Measurements from ENCODE around the gene CHCHD6. TPM values are rescaled to one million over a fixed set of nuclear protein-coding genes. Genes with fewer than 3 reads are reported as not detected.

CHCHD6 gene
- total RNA-seq, 4 donors from 2014 or later, result 13.4 to 22.0 (median 16.1) TPM

DNA sequence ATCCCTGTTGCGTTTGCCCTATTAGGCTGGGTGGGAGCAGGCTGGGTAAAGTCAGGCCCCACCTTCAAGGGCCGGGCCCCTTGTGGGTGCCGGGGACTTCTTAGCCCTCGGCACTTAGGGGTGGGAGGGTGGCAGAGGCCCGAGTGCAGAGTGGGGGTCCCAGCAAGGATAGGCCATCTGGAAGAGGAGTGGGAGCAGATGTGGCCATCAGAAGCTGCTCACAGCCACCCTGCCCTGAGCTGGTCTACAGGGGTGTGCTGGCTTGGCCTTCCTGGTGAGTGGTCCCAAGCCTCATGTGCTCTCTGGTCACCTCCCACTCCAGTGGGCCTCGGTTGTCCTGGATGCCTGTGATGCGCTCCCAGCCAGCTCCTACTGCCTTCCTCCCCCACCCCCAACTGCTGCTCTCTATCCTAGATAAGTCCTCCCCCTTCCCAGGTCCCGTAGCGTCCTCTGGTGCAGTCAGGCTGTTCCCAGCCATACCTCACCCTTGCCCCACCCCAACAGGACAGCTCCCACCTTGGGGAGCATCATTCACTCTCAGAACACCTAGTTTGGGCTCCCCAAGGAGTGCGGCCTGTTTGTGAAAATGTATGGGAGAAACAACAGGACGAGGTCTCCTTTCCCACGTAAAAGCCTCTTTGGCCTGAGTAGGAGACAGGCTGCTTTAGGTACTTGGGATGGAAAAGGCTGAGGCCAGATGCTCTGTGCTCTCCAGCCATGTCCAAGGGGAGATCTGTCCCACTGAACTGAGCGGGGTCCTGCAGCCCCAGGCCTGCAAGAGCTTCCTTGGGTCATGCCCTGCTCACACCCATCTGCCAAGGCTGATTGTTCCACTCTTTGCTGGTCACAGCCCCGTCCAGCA lies 254.0 kb downstream of the CHCHD6 start:
- peak overlapping the region; percentile 44 for H3K27ac ChIP-seq
- DNase-seq (ENCODE audit: low spot score in 2 of 2), result peak in 1 of 2 donors; percentile 54
- H3K27me3 ChIP-seq, result no peaks in the 10 kb centered on the region
- H3K36me3 ChIP-seq, result no peaks in the 10 kb centered on the region
- no peak for TF ChIP-seq EP300 (IDR thresholded peaks at IDR 0.05)
- no peak for TF ChIP-seq CTCF (IDR thresholded peaks at IDR 0.05)
- no peak for TF ChIP-seq POLR2A (IDR thresholded peaks at IDR 0.05)
- no peak for TF ChIP-seq POLR2AphosphoS5 (IDR thresholded peaks at IDR 0.05)
- H3K4me3 ChIP-seq, result no peak overlapping the region
- H3K4me1 ChIP-seq, result peaks cover 77% of the 10 kb centered on the region
- WGBS, result 83% methylated on average over 10 of the region's 14 CpGs
- no peaks in the 10 kb centered on the region for H3K9me3 ChIP-seq

- no peaks in the 10 kb centered on the region for H3K27me3 ChIP-seq
- no peak overlapping the region for H3K4me3 ChIP-seq
- no peak for TF ChIP-seq POLR2AphosphoS5 (IDR thresholded peaks at IDR 0.05)
- no peak overlapping the region for H3K27ac ChIP-seq
- no peaks in the 10 kb centered on the region for H3K36me3 ChIP-seq
- H3K9me3 ChIP-seq, result no peaks in the 10 kb centered on the region
- DNase-seq (ENCODE audit: low spot score in 2 of 2), result peak in 1 of 2 donors; percentile 45
- peaks cover 73% of the 10 kb centered on the region for H3K4me1 ChIP-seq
- 98% methylated on average over 8 of the region's 10 CpGs for WGBS
Observed at GRCh38 chr3:126958638-126959085, 254.6 kb downstream of the CHCHD6 start.

- H3K9me3 ChIP-seq, result no peaks in the 10 kb centered on the region
- H3K27ac ChIP-seq, result peak overlapping the region; percentile 4
- no peak overlapping the region for H3K4me3 ChIP-seq
- 72% methylated on average over 5 of the region's 10 CpGs for WGBS
- H3K36me3 ChIP-seq, result no peaks in the 10 kb centered on the region
- peaks cover 68% of the 10 kb centered on the region for H3K4me1 ChIP-seq
- H3K27me3 ChIP-seq, result no peaks in the 10 kb centered on the region
- no peak for TF ChIP-seq POLR2A (IDR thresholded peaks at IDR 0.05)
- no peak for TF ChIP-seq POLR2AphosphoS5 (IDR thresholded peaks at IDR 0.05)
- TF ChIP-seq EP300 (IDR thresholded peaks at IDR 0.05), result no peak
- TF ChIP-seq CTCF (IDR thresholded peaks at IDR 0.05), result no peak
- peak in 1 of 2 donors; percentile 56 for DNase-seq (ENCODE audit: low spot score in 2 of 2)
Observed at GRCh38 chr3:126959136-126959920, 255.3 kb downstream of the CHCHD6 start.

- peak in 1 of 2 donors; percentile 59 for DNase-seq (ENCODE audit: low spot score in 2 of 2)
- H3K36me3 ChIP-seq, result no peaks in the 10 kb centered on the region
- H3K4me1 ChIP-seq, result peaks cover 71% of the 10 kb centered on the region
- 52% methylated on average over 17 of the region's 17 CpGs for WGBS
- H3K27ac ChIP-seq, result peak overlapping the region; percentile 78
- no peaks in the 10 kb centered on the region for H3K9me3 ChIP-seq
- H3K4me3 ChIP-seq, result no peak overlapping the region
- TF ChIP-seq EP300 (IDR thresholded peaks at IDR 0.05) (no peak), POLR2AphosphoS5 (IDR thresholded peaks at IDR 0.05) (no peak), POLR2A (IDR thresholded peaks at IDR 0.05) (no peak), CTCF (IDR thresholded peaks at IDR 0.05) (no peak)
- no peaks in the 10 kb centered on the region for H3K27me3 ChIP-seq
Observed at GRCh38 chr3:126959921-126960603, 256.0 kb downstream of the CHCHD6 start.

DNA sequence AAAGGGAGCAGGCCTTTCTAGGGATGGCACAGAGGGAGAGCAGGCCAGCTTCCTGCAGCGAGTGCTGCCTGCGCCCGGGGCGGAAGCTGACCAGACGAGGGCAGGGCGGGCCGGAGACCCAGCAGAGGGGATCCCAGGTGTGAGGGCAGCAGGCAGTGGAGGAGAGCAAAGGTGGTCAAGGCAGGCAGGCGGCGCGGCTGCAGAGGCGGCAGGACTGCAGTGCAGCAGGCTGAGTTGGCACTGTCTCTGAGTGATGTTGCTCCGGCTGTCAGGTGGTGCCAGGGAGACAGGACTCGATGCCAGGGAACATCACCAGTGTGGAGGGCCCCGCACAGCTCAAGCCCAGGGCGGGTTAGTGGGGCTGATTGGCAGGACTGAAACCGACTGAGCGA lies 256.6 kb downstream of the CHCHD6 start:
- Histone ChIP-seq H3K9me3 (no peaks in the 10 kb centered on the region), H3K27ac (peak overlapping the region; percentile 78), H3K4me3 (no peak overlapping the region), H3K4me1 (peaks cover 72% of the 10 kb centered on the region), H3K36me3 (no peaks in the 10 kb centered on the region), H3K27me3 (no peaks in the 10 kb centered on the region)
- WGBS, result 35% methylated on average over 16 of the region's 17 CpGs
- TF ChIP-seq POLR2AphosphoS5 (IDR thresholded peaks at IDR 0.05), result no peak
- no peak for TF ChIP-seq CTCF (IDR thresholded peaks at IDR 0.05)
- no peak for TF ChIP-seq EP300 (IDR thresholded peaks at IDR 0.05)
- TF ChIP-seq POLR2A (IDR thresholded peaks at IDR 0.05), result no peak
- peak in 1 of 2 donors; percentile 64 for DNase-seq (ENCODE audit: low spot score in 2 of 2)
